Hematopoietic multipotent progenitor cell treated with erythropoietin and hydrocortisone succinate and interleukin-3 and kit ligand, for 8 days (in vitro differentiated cells): ENCODE data around the gene VMP1.
"Not testable (repeated sequence)": the region's sequence is repeated elsewhere in the genome, so short reads cannot be mapped to it uniquely, and the experiment has no call there.

Experiments
- DNase-seq: peaks from one replicate; pipeline ENCODE4 v3.0.0-alpha.2; 2015

VMP1 gene

GRCh38 chr17:59756236-59756818, 48.9 kb downstream of the VMP1 start:
- DNase-seq = no peak

GRCh38 chr17:59757043-59757442, 49.6 kb downstream of the VMP1 start:
- no peak for DNase-seq

GRCh38 chr17:59757470-59757869, 50.0 kb downstream of the VMP1 start:
- DNase-seq = no peak

GRCh38 chr17:59757881-59758385, 50.5 kb downstream of the VMP1 start:
- no peak for DNase-seq

GRCh38 chr17:59758998-59759651, 51.7 kb downstream of the VMP1 start:
- not testable (repeated sequence) for DNase-seq

GRCh38 chr17:59760160-59760559, 52.7 kb downstream of the VMP1 start:
- no peak for DNase-seq

GRCh38 chr17:59761385-59762048, 54.1 kb downstream of the VMP1 start:
- DNase-seq = no peak

GRCh38 chr17:59762049-59762823, 54.8 kb downstream of the VMP1 start:
- peak; percentile 45 for DNase-seq

- no peak for DNase-seq
These were observed 55.4 kb downstream of the VMP1 start for GRCh38 chr17:59762824-59763374.

- no peak for DNase-seq
These were observed 56.4 kb downstream of the VMP1 start for GRCh38 chr17:59763861-59764260.

- DNase-seq = no peak
These were observed 56.9 kb downstream of the VMP1 start for GRCh38 chr17:59764292-59764741.

- no peak for DNase-seq
These were observed 57.6 kb downstream of the VMP1 start for GRCh38 chr17:59765038-59765437.

- no peak for DNase-seq
These were observed 59.0 kb downstream of the VMP1 start for GRCh38 chr17:59766491-59766890.

GRCh38 chr17:59767176-59767575, 59.7 kb downstream of the VMP1 start:
- DNase-seq = no peak

- no peak for DNase-seq
These were observed 62.4 kb downstream of the VMP1 start for GRCh38 chr17:59769887-59770286.

GRCh38 chr17:59771093-59771492, 63.6 kb downstream of the VMP1 start:
- no peak for DNase-seq

- no peak for DNase-seq
These were observed 68.4 kb downstream of the VMP1 start for GRCh38 chr17:59775786-59776350.

- DNase-seq = no peak
These were observed 69.1 kb downstream of the VMP1 start for GRCh38 chr17:59776577-59776976.

- no peak for DNase-seq
These were observed 69.6 kb downstream of the VMP1 start for GRCh38 chr17:59777033-59777432.

GRCh38 chr17:59778996-59779395, 71.5 kb downstream of the VMP1 start:
- no peak for DNase-seq

- no peak for DNase-seq
These were observed 72.1 kb downstream of the VMP1 start for GRCh38 chr17:59779521-59779920.

- DNase-seq = not testable (repeated sequence)
These were observed 73.1 kb downstream of the VMP1 start for GRCh38 chr17:59780548-59780947.
